Measurements from ENCODE around the gene RDX.
"Not testable (repeated sequence)": the region's sequence is repeated elsewhere in the genome, so short reads cannot be mapped to it uniquely, and the experiment has no call there.

RDX gene

GRCh38 chr11:110305169-110306018, 9.0 kb upstream of the RDX start:
- no peak for DNase-seq (ENCODE audit: low spot score)

- no peak for DNase-seq (ENCODE audit: low spot score)
Measured at GRCh38 chr11:110303414-110303826, 7.0 kb upstream of the RDX start.

GRCh38 chr11:110301577-110301976, 5.2 kb upstream of the RDX start:
- no peak for DNase-seq (ENCODE audit: low spot score)

- DNase-seq (ENCODE audit: low spot score) = no peak
Measured at GRCh38 chr11:110301032-110301431, 4.6 kb upstream of the RDX start.

GRCh38 chr11:110299006-110299785, 2.8 kb upstream of the RDX start:
- DNase-seq (ENCODE audit: low spot score) = no peak

- DNase-seq (ENCODE audit: low spot score) = no peak
Measured at GRCh38 chr11:110298301-110298765, 1.9 kb upstream of the RDX start.

GRCh38 chr11:110297726-110298300, 1.4 kb upstream of the RDX start:
- no peak for DNase-seq (ENCODE audit: low spot score)

GRCh38 chr11:110297076-110297725, 787 bp upstream of the RDX start:
- no peak for DNase-seq (ENCODE audit: low spot score)

GRCh38 chr11:110295531-110296225, 736 bp downstream of the RDX start:
- peak; percentile 77 for DNase-seq (ENCODE audit: low spot score)

GRCh38 chr11:110295086-110295485, 1.3 kb downstream of the RDX start:
- no peak for DNase-seq (ENCODE audit: low spot score)

GRCh38 chr11:110294509-110294908, 1.9 kb downstream of the RDX start:
- DNase-seq (ENCODE audit: low spot score) = no peak

GRCh38 chr11:110293389-110293788, 3.0 kb downstream of the RDX start:
- DNase-seq (ENCODE audit: low spot score) = no peak

- DNase-seq (ENCODE audit: low spot score) = not testable (repeated sequence)
Measured at GRCh38 chr11:110292146-110292545, 4.3 kb downstream of the RDX start.

- no peak for DNase-seq (ENCODE audit: low spot score)
Measured at GRCh38 chr11:110290591-110291334, 5.7 kb downstream of the RDX start.

GRCh38 chr11:110289472-110289871, 6.9 kb downstream of the RDX start:
- no peak for DNase-seq (ENCODE audit: low spot score)

GRCh38 chr11:110287537-110287936, 8.9 kb downstream of the RDX start:
- no peak for DNase-seq (ENCODE audit: low spot score)

GRCh38 chr11:110286298-110287040, 9.9 kb downstream of the RDX start:
- DNase-seq (ENCODE audit: low spot score) = no peak

- no peak for DNase-seq (ENCODE audit: low spot score)
Measured at GRCh38 chr11:110283862-110284261, 12.6 kb downstream of the RDX start.

- not testable (repeated sequence) for DNase-seq (ENCODE audit: low spot score)
Measured at GRCh38 chr11:110280595-110280994, 15.8 kb downstream of the RDX start.

GRCh38 chr11:110279881-110280280, 16.5 kb downstream of the RDX start:
- DNase-seq (ENCODE audit: low spot score) = no peak

Data from D341Med (cell line).